HCT116 (cell line): Measurements from ENCODE around the gene SLFN14. TPM values are rescaled to one million over a fixed set of nuclear protein-coding genes. Genes with fewer than 3 reads are reported as not detected.

Experiments
- ATAC-seq: fragments of 200-7000 bp; cut with Tn5 transposase; 2 replicates; pipeline ENCODE4 v1.9.1; 2020; ENCODE audit warnings: mild to moderate bottlenecking, moderate library complexity
- BruUV-seq: library from RNA; stranded (reverse); fragments of 400-500 nt; replicated peaks from 2 replicates; lab custom pipeline; 2021; lab: Mats Ljungman, UMichigan
- CTCF ChIA-PET: fragments of 300-600 bp; sonication (Branson Sonifier 250); formaldehyde crosslinking; loops from one replicate; lab custom pipeline; 2021; ENCODE audit warnings: antibody characterized with exemption; lab: Charles Lee
- POLR2A ChIA-PET: fragments of 300-600, 350-600 bp; sonication (Branson Sonifier 250); formaldehyde crosslinking; loops from one replicate; lab custom pipeline; 2021; ENCODE audit warnings: antibody characterized with exemption; lab: Charles Lee
- RAD21 ChIA-PET, 2 experiments: fragments of 300-600 bp; sonication (Branson Sonifier 250); formaldehyde crosslinking; loops; one replicate each; lab custom pipeline; 2023; ENCODE audit warnings: low total read pairs in 2 of 2; ENCODE audit not compliant: uncharacterized antibody in 2 of 2, unreplicated experiment in 2 of 2, low non-redundant PET in 1 of 2; lab: Charles Lee
- DNase-seq: peaks from one replicate; pipeline ENCODE4 v3.0.0-alpha.2; 2010; ENCODE audit warnings: low read depth, low spot score
- H2AFZ ChIP-seq: fragments of 200-600 bp; shearing (Covaris generic), sonication (generic); 2 replicates; pipeline ENCODE4 v1.6.1; 2017; ENCODE audit warnings: low read depth, mixed run types, mixed read lengths, antibody characterized with exemption, low read length; ENCODE audit not compliant: poor library complexity, severe bottlenecking
- H3K27ac ChIP-seq: 2 replicates; pipeline ENCODE4 v1.5.1; 2012; ENCODE audit warnings: low read depth, low read length
- H3K27me3 ChIP-seq: fragments of 200-600 bp; sonication (generic); 2 replicates; pipeline ENCODE4 v1.6.1; 2016; ENCODE audit warnings: mixed run types, low read length, mixed read lengths; ENCODE audit not compliant: insufficient read depth
- H3K36me3 ChIP-seq, 2 experiments: fragments of 200-500 bp in 1 of 2; fragments of 200-600 bp in 1 of 2; sonication (Bioruptor generic) in 1 of 2; sonication (generic) in 1 of 2; 2 replicates each; pipeline versions ENCODE4 v1.5.1 to v1.6.1; 2014 to 2016; ENCODE audit warnings: low read length in 2 of 2, inconsistent platforms in 1 of 2, mixed read lengths in 1 of 2, mixed run types in 1 of 2; ENCODE audit not compliant: insufficient read depth in 2 of 2, control insufficient read depth in 1 of 2
- H3K4me1 ChIP-seq, 2 experiments: fragments of 200-600 bp in 1 of 2; sonication (generic) in 1 of 2; 2 replicates each; pipeline versions ENCODE4 v1.5.1 to v1.6.1; 2012 to 2017; ENCODE audit warnings: low read length in 2 of 2, inconsistent platforms in 1 of 2, mild to moderate bottlenecking in 1 of 2, mixed read lengths in 1 of 2, mixed run types in 1 of 2, moderate library complexity in 1 of 2; ENCODE audit not compliant: insufficient read depth in 2 of 2, control insufficient read depth in 1 of 2
- H3K4me2 ChIP-seq: fragments of 200-600 bp; sonication (generic); 2 replicates; pipeline ENCODE4 v1.6.1; 2017; ENCODE audit warnings: mixed run types, low read length, mixed read lengths
- H3K4me3 ChIP-seq, 2 experiments: fragments of 200-600 bp in 1 of 2; sonication (generic) in 1 of 2; replicated peaks in 1 of 2; 2 replicates each; pipeline ENCODE4 v1.5.1; 2011 to 2016; ENCODE audit warnings: low read length in 2 of 2, control low read depth in 1 of 2, low read depth in 1 of 2, mild to moderate bottlenecking in 1 of 2, mixed read lengths in 1 of 2, mixed run types in 1 of 2
- H3K79me2 ChIP-seq: fragments of 200-600 bp; sonication (generic); 2 replicates; pipeline ENCODE4 v1.6.1; 2017; ENCODE audit warnings: mild to moderate bottlenecking, mixed run types, low read length, moderate library complexity, mixed read lengths; ENCODE audit not compliant: insufficient read depth
- H3K9ac ChIP-seq: fragments of 200-600 bp; sonication (generic); 2 replicates; pipeline ENCODE4 v1.6.1; 2016; ENCODE audit warnings: low read length, mixed read lengths
- H3K9me2 ChIP-seq: fragments of 200-600 bp; sonication (generic), shearing (Covaris generic); 2 replicates; pipeline ENCODE4 v1.6.1; 2017; ENCODE audit warnings: mixed run types, mild to moderate bottlenecking, moderate library complexity; ENCODE audit not compliant: insufficient read depth
- H3K9me3 ChIP-seq, 2 experiments: fragments of 200-500 bp in 1 of 2; fragments of 200-600 bp in 1 of 2; sonication (Bioruptor generic) in 1 of 2; sonication (generic) in 1 of 2; 2 replicates each; pipeline ENCODE4 v1.6.1; 2014 to 2017; ENCODE audit warnings: low read length in 2 of 2, mixed read lengths in 2 of 2, inconsistent platforms in 1 of 2, low read depth in 1 of 2, mild to moderate bottlenecking in 1 of 2, mixed run types in 1 of 2, moderate library complexity in 1 of 2; ENCODE audit not compliant: control insufficient read depth in 1 of 2, insufficient read depth in 1 of 2
- H4K20me1 ChIP-seq: fragments of 200-600 bp; sonication (generic), shearing (Covaris generic); 2 replicates; pipeline ENCODE4 v1.6.1; 2017; ENCODE audit warnings: mixed run types, mild to moderate bottlenecking, moderate library complexity; ENCODE audit not compliant: insufficient read depth
- CBX3 ChIP-seq: IDR thresholded peaks from 2 replicates; pipeline ENCODE4 v1.6.1; 2012; ENCODE audit warnings: low read depth
- EZH2 ChIP-seq: fragments of 200-600 bp; sonication (generic); IDR thresholded peaks from 2 replicates; pipeline ENCODE4 v1.6.1; 2017; ENCODE audit warnings: antibody characterized with exemption, mixed run types
- JUND ChIP-seq: IDR thresholded peaks from 2 replicates; pipeline ENCODE4 v1.6.1; 2012
- RAD21 ChIP-seq: IDR thresholded peaks from 2 replicates; pipeline ENCODE4 v1.6.1; 2012; ENCODE audit warnings: low read depth, mild to moderate bottlenecking
- SIN3A ChIP-seq: IDR thresholded peaks from 2 replicates; pipeline ENCODE4 v1.6.1; 2012; ENCODE audit warnings: low read depth
- SP1 ChIP-seq: IDR thresholded peaks from 2 replicates; pipeline ENCODE4 v1.6.1; 2012; ENCODE audit warnings: low read depth
- TCF7L2 ChIP-seq: IDR thresholded peaks from 2 replicates; pipeline ENCODE4 v1.7.0; 2011; ENCODE audit warnings: borderline replicate concordance, inconsistent platforms; ENCODE audit not compliant: insufficient read depth, insufficient read length; ENCODE audit errors: extremely low read depth
- YY1 ChIP-seq: IDR thresholded peaks from 2 replicates; pipeline ENCODE4 v1.6.1; 2011; ENCODE audit warnings: low read length, low read depth, moderate library complexity, mild to moderate bottlenecking; ENCODE audit not compliant: insufficient replicate concordance; ENCODE audit errors: extremely low read depth
- intact Hi-C: fragments of 100-400 bp; cut with micrococcal nuclease; formaldehyde crosslinking; loops from 2 replicates; pipeline ENCODE4 v1.10.0; 2022
- total RNA-seq: library from RNA; stranded (reverse); gene quantifications from one replicate; pipeline ENCODE4 v1.2.1, GENCODE V29; 2021; ENCODE audit not compliant: unreplicated experiment
- TF ChIP-seq, protein P1 (sequence below), 3 experiments: fragments of 200-600 bp in 1 of 3; sonication (generic) in 1 of 3; IDR thresholded peaks in 2 of 3; conservative IDR thresholded peaks in 1 of 3; 2 replicates each; pipeline ENCODE4 v1.5.1; 2012 to 2017; ENCODE audit warnings: low read depth in 2 of 3, low read length in 2 of 3, antibody characterized with exemption in 1 of 3, borderline replicate concordance in 1 of 3, control low read depth in 1 of 3, mild to moderate bottlenecking in 1 of 3, mixed read lengths in 1 of 3, mixed run types in 1 of 3, moderate library complexity in 1 of 3; ENCODE audit not compliant: insufficient read depth in 1 of 3
- TF ChIP-seq, protein P2 (sequence below): IDR thresholded peaks from 2 replicates; pipeline ENCODE4 v1.6.1; 2012
- TF ChIP-seq, protein P3 (sequence below): IDR thresholded peaks from 2 replicates; pipeline ENCODE4 v1.6.1; 2012; ENCODE audit warnings: low read depth

Gene SLFN14
- total RNA-seq, 1 experiment from 2014 or later: not detected

DNA sequence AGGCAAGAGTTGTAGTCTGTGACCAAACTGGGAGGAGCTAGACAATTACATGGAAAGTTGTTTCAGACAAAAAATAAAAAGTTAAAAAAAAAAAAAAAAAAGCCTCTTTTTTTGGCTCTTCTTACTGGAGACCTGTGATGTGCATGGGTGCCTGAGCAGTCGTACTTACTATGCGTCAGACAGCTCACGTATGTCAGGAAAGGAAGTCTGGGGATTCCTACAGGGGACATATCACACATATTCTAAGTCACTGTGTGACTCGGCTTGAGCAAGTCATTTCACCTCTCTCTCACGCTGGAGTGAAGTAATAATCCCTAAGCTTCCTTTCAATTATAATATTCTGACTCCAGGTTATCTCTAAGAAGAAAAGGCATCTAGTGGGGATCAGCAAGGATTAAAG, 6.0 kb downstream of the SLFN14 start:
- CTCF ChIA-PET: interaction anchor here (0.9 kb wide), 1 partner anchor 193 kb away, joined by 5 read pairs; no protein-coding TSS in a partner anchor
- RAD21 ChIA-PET: interaction anchor here in 1 of 2 experiments (0.6 to 1.4 kb wide), 2 partner anchors 192 kb away, joined by 3 to 5 read pairs; no protein-coding TSS in a partner anchor
- Histone ChIP-seq H3K9me3 (no peaks in the 10 kb centered on the region), H3K4me1 (no peaks in the 10 kb centered on the region), H3K27ac (no peak overlapping the region), H2AFZ (no peak overlapping the region), H3K36me3 (no peaks in the 10 kb centered on the region), H4K20me1 (no peaks in the 10 kb centered on the region), H3K79me2 (no peaks in the 10 kb centered on the region), H3K4me3 (no peak overlapping the region), H3K9me2 (no peaks in the 10 kb centered on the region), H3K9ac (no peak overlapping the region), H3K27me3 (peaks cover 17% of the 10 kb centered on the region), H3K4me2 (no peak overlapping the region)
- intact Hi-C loops: loop anchor here (1.0 kb wide), 1 partner anchor 193 kb away; no protein-coding TSS in a partner anchor
- TF ChIP-seq CBX3: no peak
- BruUV-seq: no TSS peak
- DNase-seq (no peak), ATAC-seq (no peak)
- POLR2A ChIA-PET: no interaction called here

DNA sequence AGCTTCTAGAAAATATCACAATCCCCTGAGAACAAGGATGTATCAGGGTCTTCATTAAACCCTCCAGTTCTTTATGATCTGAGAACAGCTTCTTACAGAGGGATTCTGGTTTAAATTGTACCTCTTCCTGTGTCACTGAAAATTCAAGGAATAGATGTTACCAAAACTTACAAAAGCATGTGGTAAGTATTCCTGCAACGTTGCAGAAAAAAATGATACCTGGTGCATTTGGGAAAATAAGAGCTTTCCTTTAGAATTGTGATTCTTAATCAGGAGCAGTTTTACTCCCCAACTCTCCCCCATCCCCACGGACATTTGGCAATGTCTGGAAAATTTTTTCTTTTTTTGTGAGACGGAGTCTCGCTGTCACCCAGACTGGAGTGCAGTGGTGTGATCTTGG, 7.3 kb downstream of the SLFN14 start:
- POLR2A ChIA-PET: no interaction called here
- no peaks in the 10 kb centered on the region for H4K20me1 ChIP-seq
- no peak overlapping the region for H3K27ac ChIP-seq
- H3K4me1 ChIP-seq: no peaks in the 10 kb centered on the region
- H3K79me2 ChIP-seq: no peaks in the 10 kb centered on the region
- H3K4me2 ChIP-seq: no peak overlapping the region
- H3K9me2 ChIP-seq: no peaks in the 10 kb centered on the region
- H3K27me3 ChIP-seq: peaks cover 25% of the 10 kb centered on the region; the same call in 1 of the 2 replicates
- no peaks in the 10 kb centered on the region for H3K9me3 ChIP-seq
- H3K9ac ChIP-seq: no peak overlapping the region
- ATAC-seq (no peak), DNase-seq (no peak)
- BruUV-seq: no TSS peak
- RAD21 ChIA-PET: no interaction called here
- H2AFZ ChIP-seq: no peak overlapping the region
- CTCF ChIA-PET: interaction anchor here (1.0 to 1.4 kb wide), 4 partner anchors 14 to 196 kb away, joined by 3 to 6 read pairs (median 4); no protein-coding TSS in a partner anchor
- no peaks in the 10 kb centered on the region for H3K36me3 ChIP-seq
- H3K4me3 ChIP-seq: no peak overlapping the region
- intact Hi-C loops: no loop called here
- TF ChIP-seq TCF7L2 (no peak), YY1 (no peak), JUND (no peak), SIN3A (no peak), SP1 (no peak), EZH2 (no peak), RAD21 (no peak), CBX3 (no peak)
- TF ChIP-seq, protein P1, sequence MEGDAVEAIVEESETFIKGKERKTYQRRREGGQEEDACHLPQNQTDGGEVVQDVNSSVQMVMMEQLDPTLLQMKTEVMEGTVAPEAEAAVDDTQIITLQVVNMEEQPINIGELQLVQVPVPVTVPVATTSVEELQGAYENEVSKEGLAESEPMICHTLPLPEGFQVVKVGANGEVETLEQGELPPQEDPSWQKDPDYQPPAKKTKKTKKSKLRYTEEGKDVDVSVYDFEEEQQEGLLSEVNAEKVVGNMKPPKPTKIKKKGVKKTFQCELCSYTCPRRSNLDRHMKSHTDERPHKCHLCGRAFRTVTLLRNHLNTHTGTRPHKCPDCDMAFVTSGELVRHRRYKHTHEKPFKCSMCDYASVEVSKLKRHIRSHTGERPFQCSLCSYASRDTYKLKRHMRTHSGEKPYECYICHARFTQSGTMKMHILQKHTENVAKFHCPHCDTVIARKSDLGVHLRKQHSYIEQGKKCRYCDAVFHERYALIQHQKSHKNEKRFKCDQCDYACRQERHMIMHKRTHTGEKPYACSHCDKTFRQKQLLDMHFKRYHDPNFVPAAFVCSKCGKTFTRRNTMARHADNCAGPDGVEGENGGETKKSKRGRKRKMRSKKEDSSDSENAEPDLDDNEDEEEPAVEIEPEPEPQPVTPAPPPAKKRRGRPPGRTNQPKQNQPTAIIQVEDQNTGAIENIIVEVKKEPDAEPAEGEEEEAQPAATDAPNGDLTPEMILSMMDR (IDR thresholded peaks at IDR 0.05 in 2 of 3, conservative IDR thresholded peaks at IDR 0.05 in 1 of 3; ENCODE audit: borderline replicate concordance in 1 of 3, insufficient read depth in 1 of 3, low read depth in 2 of 3, low read length in 2 of 3): no peak
- TF ChIP-seq, protein P2, sequence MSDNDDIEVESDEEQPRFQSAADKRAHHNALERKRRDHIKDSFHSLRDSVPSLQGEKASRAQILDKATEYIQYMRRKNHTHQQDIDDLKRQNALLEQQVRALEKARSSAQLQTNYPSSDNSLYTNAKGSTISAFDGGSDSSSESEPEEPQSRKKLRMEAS: no peak
- TF ChIP-seq, protein P3, sequence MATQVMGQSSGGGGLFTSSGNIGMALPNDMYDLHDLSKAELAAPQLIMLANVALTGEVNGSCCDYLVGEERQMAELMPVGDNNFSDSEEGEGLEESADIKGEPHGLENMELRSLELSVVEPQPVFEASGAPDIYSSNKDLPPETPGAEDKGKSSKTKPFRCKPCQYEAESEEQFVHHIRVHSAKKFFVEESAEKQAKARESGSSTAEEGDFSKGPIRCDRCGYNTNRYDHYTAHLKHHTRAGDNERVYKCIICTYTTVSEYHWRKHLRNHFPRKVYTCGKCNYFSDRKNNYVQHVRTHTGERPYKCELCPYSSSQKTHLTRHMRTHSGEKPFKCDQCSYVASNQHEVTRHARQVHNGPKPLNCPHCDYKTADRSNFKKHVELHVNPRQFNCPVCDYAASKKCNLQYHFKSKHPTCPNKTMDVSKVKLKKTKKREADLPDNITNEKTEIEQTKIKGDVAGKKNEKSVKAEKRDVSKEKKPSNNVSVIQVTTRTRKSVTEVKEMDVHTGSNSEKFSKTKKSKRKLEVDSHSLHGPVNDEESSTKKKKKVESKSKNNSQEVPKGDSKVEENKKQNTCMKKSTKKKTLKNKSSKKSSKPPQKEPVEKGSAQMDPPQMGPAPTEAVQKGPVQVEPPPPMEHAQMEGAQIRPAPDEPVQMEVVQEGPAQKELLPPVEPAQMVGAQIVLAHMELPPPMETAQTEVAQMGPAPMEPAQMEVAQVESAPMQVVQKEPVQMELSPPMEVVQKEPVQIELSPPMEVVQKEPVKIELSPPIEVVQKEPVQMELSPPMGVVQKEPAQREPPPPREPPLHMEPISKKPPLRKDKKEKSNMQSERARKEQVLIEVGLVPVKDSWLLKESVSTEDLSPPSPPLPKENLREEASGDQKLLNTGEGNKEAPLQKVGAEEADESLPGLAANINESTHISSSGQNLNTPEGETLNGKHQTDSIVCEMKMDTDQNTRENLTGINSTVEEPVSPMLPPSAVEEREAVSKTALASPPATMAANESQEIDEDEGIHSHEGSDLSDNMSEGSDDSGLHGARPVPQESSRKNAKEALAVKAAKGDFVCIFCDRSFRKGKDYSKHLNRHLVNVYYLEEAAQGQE: no peak
